ENCODE results near the gene ELP4.
A peak's percentile ranks its signal among the peaks of the same experiment; 100 is the strongest.
"Not testable (repeated sequence)": the region's sequence is repeated elsewhere in the genome, so short reads cannot be mapped to it uniquely, and the experiment has no call there.

The ELP4 gene

GRCh38 chr11:31509429-31510345, at the start of gene ELP4, which contains the start of gene IMMP1L:
Gene ELP4, plus strand, starts transcription at chr11:31509767. Its CDS starts 18 bp downstream, at chr11:31509785.
Gene IMMP1L, minus strand, starts transcription at chr11:31509622. Its CDS starts 46,346 bp downstream, at chr11:31463276.
- peak; percentile 100 for DNase-seq

GRCh38 chr11:31464436-31464835, 45.1 kb upstream of the ELP4 start:
- DNase-seq: no peak

- DNase-seq: no peak
Measured at GRCh38 chr11:31474083-31474482, 35.5 kb upstream of the ELP4 start.

- DNase-seq: peak; percentile 20
Measured at GRCh38 chr11:31477528-31478222, 31.9 kb upstream of the ELP4 start.

GRCh38 chr11:31478223-31478590, 31.4 kb upstream of the ELP4 start:
- DNase-seq: no peak

GRCh38 chr11:31479066-31479465, 30.5 kb upstream of the ELP4 start:
- no peak for DNase-seq

- DNase-seq: peak; percentile 17
Measured at GRCh38 chr11:31480930-31481329, 28.6 kb upstream of the ELP4 start.

- DNase-seq: no peak
Measured at GRCh38 chr11:31484497-31484896, 25.1 kb upstream of the ELP4 start.

- peak; percentile 68 for DNase-seq
Measured at GRCh38 chr11:31487848-31488247, 21.7 kb upstream of the ELP4 start.

- DNase-seq: no peak
Measured at GRCh38 chr11:31492320-31492913, 17.1 kb upstream of the ELP4 start.

GRCh38 chr11:31493235-31493634, 16.3 kb upstream of the ELP4 start:
- no peak for DNase-seq

- not testable (repeated sequence) for DNase-seq
Measured at GRCh38 chr11:31493762-31494161, 15.8 kb upstream of the ELP4 start.

GRCh38 chr11:31499576-31500178, 9.9 kb upstream of the ELP4 start:
- DNase-seq: peak; percentile 73

GRCh38 chr11:31500560-31500959, 9.0 kb upstream of the ELP4 start:
- no peak for DNase-seq

GRCh38 chr11:31509051-31509428, 527 bp upstream of the ELP4 start:
- DNase-seq: peak; percentile 79

GRCh38 chr11:31512117-31512516, 2.5 kb downstream of the ELP4 start:
- DNase-seq: no peak

GRCh38 chr11:31521497-31522150, 12.1 kb downstream of the ELP4 start:
- no peak for DNase-seq

GRCh38 chr11:31529189-31529588, 19.6 kb downstream of the ELP4 start:
- DNase-seq: no peak

GRCh38 chr11:31529701-31530100, 20.1 kb downstream of the ELP4 start:
- DNase-seq: no peak

GRCh38 chr11:31531293-31531692, 21.7 kb downstream of the ELP4 start:
- no peak for DNase-seq

- DNase-seq: no peak
Measured at GRCh38 chr11:31535479-31535878, 25.9 kb downstream of the ELP4 start.

GRCh38 chr11:31542862-31543261, 33.3 kb downstream of the ELP4 start:
- no peak for DNase-seq

GRCh38 chr11:31555938-31556337, 46.4 kb downstream of the ELP4 start:
- no peak for DNase-seq
